Vagina (tissue), 2 donors: ENCODE data around the gene ATAD3B.
"Not testable (repeated sequence)": the region's sequence is repeated elsewhere in the genome, so short reads cannot be mapped to it uniquely, and the experiment has no call there.

Experiments used
- CTCF ChIP-seq, 3 experiments: fragments of 450-650 bp in 2 of 3; fragments of 200-600 bp in 1 of 3; sonication (generic) in 1 of 3; IDR thresholded peaks; one replicate each; pipeline ENCODE4 v1.5.1; 2017 to 2019; ENCODE audit warnings: antibody characterized with exemption in 3 of 3, mild to moderate bottlenecking in 2 of 3, moderate library complexity in 2 of 3
- POLR2A ChIP-seq, 2 donors: fragments of 450-650 bp; IDR thresholded peaks; one replicate each; pipeline ENCODE4 v1.6.1; 2017; ENCODE audit warnings: antibody characterized with exemption in 2 of 2, mild to moderate bottlenecking in 2 of 2, moderate library complexity in 2 of 2
- POLR2AphosphoS5 ChIP-seq, 2 donors: sonication (generic); formaldehyde crosslinking; IDR thresholded peaks; one replicate each; pipeline ENCODE4 v1.9.0; 2017; ENCODE audit warnings: antibody characterized with exemption in 2 of 2, mild to moderate bottlenecking in 2 of 2, low read depth in 1 of 2; ENCODE audit not compliant: insufficient read depth in 1 of 2

DNA sequence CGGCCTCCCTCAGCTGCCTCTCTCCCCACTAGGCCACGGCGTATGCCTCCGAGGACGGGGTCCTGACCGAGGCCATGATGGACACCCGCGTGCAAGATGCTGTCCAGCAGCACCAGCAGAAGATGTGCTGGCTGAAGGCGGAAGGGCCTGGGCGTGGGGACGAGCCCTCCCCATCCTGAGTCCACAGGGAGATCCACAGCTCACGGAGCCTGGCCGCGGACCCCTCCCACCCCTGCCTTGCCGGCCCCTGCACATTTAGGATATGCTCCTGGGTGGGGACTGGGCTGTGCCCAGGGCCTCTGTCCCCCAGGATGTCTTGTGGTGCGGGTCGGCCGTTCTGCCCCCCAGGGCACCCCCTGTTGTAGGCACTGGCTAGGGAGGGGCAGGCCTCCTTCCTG lies 62.3 kb downstream of the ATAD3B start:
- not testable (repeated sequence) for TF ChIP-seq CTCF (IDR thresholded peaks at IDR 0.05); POLR2AphosphoS5 (IDR thresholded peaks at IDR 0.05; ENCODE audit: insufficient read depth in 1 of 2, low read depth in 1 of 2); POLR2A (IDR thresholded peaks at IDR 0.05)
